ENCODE results near the gene ANKRD23.
A peak's percentile ranks its signal among the peaks of the same experiment; 100 is the strongest.
"Not testable (repeated sequence)": the region's sequence is repeated elsewhere in the genome, so short reads cannot be mapped to it uniquely, and the experiment has no call there.

ANKRD23 gene

DNA sequence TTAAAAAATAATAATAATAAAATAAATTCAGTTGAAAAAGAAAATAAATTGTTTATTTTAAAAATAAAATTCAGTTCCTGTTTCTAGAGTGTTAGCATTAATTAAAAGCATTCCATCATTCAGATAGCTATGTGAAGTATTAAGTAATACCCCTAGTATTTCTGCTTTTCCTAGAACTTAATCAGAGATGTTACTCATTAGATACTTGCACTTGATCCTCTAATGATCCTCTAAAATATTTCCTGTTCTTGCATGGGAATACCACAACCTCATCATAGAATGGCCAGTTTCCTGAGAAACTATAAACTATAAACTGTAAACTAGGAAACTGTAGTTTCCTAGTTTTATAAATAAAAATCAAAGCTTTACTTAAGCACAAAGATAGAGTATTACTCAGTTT lies 38.8 kb downstream of the ANKRD23 start:
- peaks cover 20% of the 10 kb centered on the region for H3K36me3 ChIP-seq (replicated peaks)
- in situ Hi-C loops (cut with MboI; ENCODE audit: low sequenced_read_pairs), result no loop called here

DNA sequence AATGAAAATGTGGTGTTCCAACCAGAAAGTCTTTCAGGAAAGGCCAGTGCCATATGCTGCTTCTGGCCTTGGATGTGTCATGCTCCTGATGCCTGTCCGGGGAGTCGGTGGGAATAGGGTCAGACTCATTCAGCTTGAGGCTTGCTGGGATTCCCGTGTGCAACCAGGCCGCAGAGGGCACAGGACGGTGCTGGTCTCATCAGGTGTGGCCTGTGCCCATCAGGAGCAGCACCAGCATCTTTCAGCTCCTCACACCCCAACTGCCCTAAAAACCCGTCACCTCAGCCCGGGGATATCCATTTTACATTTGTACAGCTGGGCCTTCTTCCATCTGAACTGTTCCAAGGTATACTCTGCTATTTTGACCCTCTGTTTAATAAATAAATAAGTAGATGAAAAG lies 41.1 kb downstream of the ANKRD23 start:
- no peak for DNase-seq (ENCODE audit: low spot score in 2 of 2)
- no peaks in the 10 kb centered on the region for H3K9me3 ChIP-seq
- H3K36me3 ChIP-seq (replicated peaks), result peaks cover 24% of the 10 kb centered on the region
- H3K4me1 ChIP-seq, result no peaks in the 10 kb centered on the region
- no peaks in the 10 kb centered on the region for H3K27me3 ChIP-seq (ENCODE audit: low read depth)
- in situ Hi-C loops (cut with MboI; ENCODE audit: low sequenced_read_pairs), result no loop called here
- no peak overlapping the region for H3K4me3 ChIP-seq

More for the DNA sequence above, 38.8 kb downstream of the ANKRD23 start:
- Histone ChIP-seq H3K9me3 (no peaks in the 10 kb centered on the region), H3K4me3 (no peak overlapping the region), H3K4me1 (no peaks in the 10 kb centered on the region), H3K27me3 (ENCODE audit: low read depth) (no peaks in the 10 kb centered on the region)
- no peak for DNase-seq (ENCODE audit: low spot score in 2 of 2)

DNA sequence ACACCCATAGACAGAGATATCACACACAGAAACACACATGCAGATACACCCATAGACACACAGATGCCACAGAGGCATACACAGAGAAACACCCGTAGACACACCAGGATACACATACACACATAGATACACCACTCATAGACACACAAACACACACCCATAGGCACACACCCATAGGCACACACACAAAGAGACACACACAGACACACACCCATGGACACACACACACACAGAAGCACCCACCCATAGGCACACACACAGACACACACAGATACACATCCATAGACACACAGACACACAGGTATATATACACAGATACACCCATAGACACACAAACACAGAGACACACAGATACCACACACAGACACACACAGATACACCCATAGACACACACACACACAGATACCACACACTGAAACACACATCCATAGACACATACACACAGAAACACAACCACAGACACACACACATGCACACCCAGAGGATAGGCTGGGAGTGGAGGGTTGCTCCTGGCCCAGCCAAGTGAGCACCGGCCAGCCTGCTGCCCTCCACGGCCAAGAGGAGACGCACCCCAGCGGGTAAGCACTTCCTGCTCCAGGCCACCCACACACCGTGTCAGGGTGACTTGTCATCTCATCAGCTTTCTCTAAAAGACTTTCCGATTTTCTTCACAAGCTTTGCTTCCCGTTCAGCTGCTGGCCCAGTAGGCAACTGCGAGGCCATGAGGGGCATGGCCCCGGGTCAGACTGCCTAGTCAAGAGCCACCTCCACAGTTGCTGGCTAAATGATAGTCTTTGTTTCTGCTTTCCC lies 41.8 kb downstream of the ANKRD23 start:
- H3K4me3 ChIP-seq, result no peak overlapping the region
- no peaks in the 10 kb centered on the region for H3K4me1 ChIP-seq
- no peak for DNase-seq (ENCODE audit: low spot score in 2 of 2)
- in situ Hi-C loops (cut with MboI; ENCODE audit: low sequenced_read_pairs), result no loop called here
- H3K9me3 ChIP-seq, result no peaks in the 10 kb centered on the region
- H3K27me3 ChIP-seq (ENCODE audit: low read depth), result no peaks in the 10 kb centered on the region
- H3K36me3 ChIP-seq (replicated peaks), result peaks cover 24% of the 10 kb centered on the region

DNA sequence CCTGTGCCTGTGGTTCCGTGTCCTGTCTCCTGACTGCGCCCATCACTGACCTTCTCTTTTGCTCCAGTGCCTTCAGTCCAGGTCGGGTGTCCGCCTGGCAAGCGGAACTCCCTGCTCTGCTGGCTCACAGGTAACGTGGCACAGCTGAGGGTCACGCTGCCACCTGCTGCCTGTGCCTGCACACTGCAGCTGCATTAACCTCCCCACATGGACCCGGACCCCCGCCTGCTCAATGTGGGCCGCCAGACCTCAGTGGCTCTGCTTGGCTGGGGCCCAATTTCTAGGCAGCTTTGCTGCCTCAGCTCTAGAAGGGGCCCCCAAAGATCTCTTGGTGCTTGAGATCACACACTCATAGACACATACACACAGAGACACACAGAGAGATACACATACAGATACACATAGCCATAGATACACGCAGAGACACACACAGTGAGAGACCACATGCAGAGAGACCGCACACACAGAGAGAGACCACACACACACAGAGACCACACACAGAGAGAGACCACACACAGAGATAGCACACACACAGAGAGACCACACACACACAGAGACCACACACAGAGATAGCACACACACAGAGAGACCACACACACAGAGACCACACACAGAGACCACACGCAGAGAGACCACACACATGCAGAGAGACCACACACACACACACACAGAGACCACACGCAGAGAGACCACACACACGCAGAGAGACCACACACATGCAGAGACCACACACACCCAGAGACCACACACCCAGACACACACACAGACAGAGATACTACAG lies 42.6 kb downstream of the ANKRD23 start:
- Histone ChIP-seq H3K36me3 (replicated peaks) (peaks cover 24% of the 10 kb centered on the region), H3K9me3 (no peaks in the 10 kb centered on the region), H3K4me3 (no peak overlapping the region), H3K27me3 (ENCODE audit: low read depth) (no peaks in the 10 kb centered on the region), H3K4me1 (no peaks in the 10 kb centered on the region)
- in situ Hi-C loops (cut with MboI; ENCODE audit: low sequenced_read_pairs), result no loop called here
- DNase-seq (ENCODE audit: low spot score in 2 of 2), result peak; percentile 12 to 73

DNA sequence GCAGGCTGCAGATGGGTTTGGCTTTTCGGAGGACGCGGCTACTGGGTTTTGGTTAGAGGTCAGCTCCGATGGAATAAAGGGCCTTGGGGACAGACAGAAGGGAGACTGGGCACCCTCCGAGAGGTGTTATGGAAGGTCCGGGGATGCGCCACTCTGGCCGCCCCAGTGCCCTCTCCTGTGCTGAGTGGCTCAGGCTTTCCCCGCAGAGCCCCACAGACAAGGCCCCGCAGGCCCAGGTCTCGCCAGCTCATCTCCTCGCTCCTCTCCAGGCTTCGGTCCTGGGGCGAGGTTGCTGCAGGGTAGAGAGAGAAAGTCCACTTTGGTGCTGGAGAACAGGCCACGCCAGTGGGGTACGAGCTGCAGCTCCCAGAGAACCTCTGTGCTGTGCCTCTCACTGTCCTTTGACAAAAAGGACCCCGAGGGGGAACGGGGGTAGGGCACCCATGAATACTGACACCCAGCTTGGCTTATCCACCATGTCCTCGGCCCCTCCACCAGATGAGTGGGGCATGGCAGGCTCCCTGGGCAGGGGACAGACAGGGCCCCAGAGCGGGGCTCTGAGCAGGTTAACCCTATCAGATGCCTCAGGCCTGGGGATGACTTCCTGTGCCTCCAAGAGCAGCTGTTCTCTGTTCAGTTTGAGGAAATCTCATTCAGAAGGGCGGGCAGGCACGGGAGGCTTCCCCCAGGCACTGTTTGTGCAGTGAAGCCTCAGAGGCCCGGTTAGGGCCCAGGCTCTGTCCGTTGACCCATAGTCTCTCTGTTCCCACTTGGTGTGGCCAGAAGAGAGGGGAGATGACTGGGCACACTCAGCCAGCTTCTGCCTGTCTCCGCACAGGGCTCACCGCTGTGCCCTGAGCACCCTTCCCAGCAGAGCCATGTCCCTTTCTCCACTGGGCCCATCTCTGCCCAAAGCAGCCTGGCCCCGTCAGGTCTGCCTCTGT lies 43.5 kb downstream of the ANKRD23 start:
- H3K36me3 ChIP-seq (replicated peaks), result peaks cover 24% of the 10 kb centered on the region
- no peak for DNase-seq (ENCODE audit: low spot score in 2 of 2)
- in situ Hi-C loops (cut with MboI; ENCODE audit: low sequenced_read_pairs), result no loop called here

DNA sequence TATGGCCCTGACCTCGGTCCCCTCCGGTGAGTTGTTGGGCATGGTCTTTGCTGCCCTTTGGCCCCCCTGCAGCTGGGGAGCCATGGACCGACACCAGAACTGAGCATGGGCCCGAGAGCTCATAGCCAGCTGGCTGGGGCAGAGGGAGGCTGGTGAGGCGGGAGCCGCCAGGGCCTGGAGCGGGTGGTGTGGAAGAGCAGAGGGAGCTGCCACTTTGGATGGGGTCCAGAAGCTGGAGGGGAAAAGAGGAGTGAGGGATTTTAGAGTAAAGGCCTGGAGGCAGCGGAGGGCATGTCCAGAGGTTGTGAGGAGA lies 44.2 kb downstream of the ANKRD23 start:
- no peak for DNase-seq (ENCODE audit: low spot score in 2 of 2)
- Histone ChIP-seq H3K27me3 (ENCODE audit: low read depth) (no peaks in the 10 kb centered on the region), H3K4me3 (no peak overlapping the region), H3K4me1 (no peaks in the 10 kb centered on the region), H3K9me3 (no peaks in the 10 kb centered on the region), H3K36me3 (replicated peaks) (peaks cover 24% of the 10 kb centered on the region)
- in situ Hi-C loops (cut with MboI; ENCODE audit: low sequenced_read_pairs), result no loop called here

More for the DNA sequence above, 43.5 kb downstream of the ANKRD23 start:
- H3K4me3 ChIP-seq, result no peak overlapping the region
- no peaks in the 10 kb centered on the region for H3K27me3 ChIP-seq (ENCODE audit: low read depth)
- H3K9me3 ChIP-seq, result no peaks in the 10 kb centered on the region
- H3K4me1 ChIP-seq, result no peaks in the 10 kb centered on the region

DNA sequence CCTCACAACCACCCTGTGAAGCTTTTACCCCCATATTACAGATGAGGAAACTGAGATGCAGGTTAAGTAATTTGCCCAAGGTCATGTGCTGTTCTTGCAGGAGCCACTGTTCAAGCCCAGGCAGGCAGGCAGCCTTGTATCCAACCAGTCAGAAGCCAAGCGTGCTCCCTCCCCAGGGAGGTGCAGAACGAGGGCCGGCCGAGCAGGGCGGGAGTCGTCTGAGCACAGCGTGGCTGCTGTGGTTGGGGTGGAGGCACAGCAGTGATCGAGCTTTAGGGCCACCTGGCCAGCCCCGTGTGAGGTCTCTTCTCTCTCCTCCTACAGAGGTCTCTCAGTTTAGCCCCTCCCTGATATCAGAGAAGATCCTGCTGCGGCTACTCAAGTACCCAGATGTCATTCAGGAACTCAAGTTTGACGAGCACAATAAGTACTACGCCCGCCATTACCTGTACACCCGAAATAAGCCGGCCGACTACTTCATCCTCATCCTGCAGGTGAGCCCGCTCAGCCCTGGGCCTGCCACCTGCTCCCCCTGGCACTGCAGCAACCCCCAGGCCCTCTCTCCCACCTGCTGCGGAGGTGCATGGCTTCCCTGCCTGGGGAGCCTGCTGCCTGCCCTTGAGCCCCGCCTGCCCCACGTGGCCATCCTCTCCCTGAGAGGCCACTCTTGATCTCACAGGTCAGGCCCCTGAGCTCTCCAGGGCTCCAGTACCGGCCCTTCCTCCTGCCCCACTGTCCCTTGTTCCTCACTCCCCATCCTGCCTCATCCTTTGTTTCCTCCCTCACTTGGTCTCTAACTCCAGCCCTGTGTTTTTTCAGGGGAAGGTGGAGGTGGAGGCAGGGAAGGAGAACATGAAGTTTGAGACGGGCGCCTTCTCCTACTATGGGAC lies 44.8 kb downstream of the ANKRD23 start:
- no peaks in the 10 kb centered on the region for H3K4me1 ChIP-seq
- no peaks in the 10 kb centered on the region for H3K9me3 ChIP-seq
- H3K27me3 ChIP-seq (ENCODE audit: low read depth), result no peaks in the 10 kb centered on the region
- in situ Hi-C loops (cut with MboI; ENCODE audit: low sequenced_read_pairs), result no loop called here
- DNase-seq (ENCODE audit: low spot score in 2 of 2), result no peak
- peaks cover 24% of the 10 kb centered on the region for H3K36me3 ChIP-seq (replicated peaks)
- H3K4me3 ChIP-seq, result no peak overlapping the region

DNA sequence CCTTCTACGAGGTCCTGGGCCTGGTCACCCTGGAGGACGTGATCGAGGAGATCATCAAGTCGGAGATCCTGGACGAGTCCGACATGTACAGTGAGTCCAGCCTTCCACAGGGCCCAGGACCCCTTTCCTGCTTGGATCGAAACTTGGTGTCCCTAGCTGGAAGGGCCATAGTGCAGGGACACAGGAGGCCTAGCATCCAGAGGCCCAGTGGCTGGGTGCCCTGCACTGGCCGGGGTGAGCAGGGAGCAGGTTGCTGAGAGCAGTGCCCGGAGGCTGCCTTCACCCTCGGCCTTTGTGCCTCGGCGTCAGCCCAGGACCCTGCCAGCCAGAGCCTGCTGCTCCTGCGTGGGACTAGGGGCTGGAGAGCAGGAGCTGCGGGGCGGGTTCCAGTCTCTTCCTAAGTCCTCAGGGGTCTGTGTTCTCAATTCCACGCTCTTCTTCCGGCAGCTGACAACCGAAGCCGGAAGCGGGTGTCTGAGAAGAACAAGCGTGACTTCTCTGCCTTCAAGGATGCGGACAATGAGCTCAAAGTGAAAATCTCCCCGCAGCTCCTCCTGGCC lies 46.7 kb downstream of the ANKRD23 start:
- Histone ChIP-seq H3K4me3 (no peak overlapping the region), H3K27me3 (ENCODE audit: low read depth) (no peaks in the 10 kb centered on the region), H3K36me3 (replicated peaks) (peaks cover 22% of the 10 kb centered on the region), H3K9me3 (no peaks in the 10 kb centered on the region), H3K4me1 (no peaks in the 10 kb centered on the region)
- in situ Hi-C loops (cut with MboI; ENCODE audit: low sequenced_read_pairs), result no loop called here
- DNase-seq (ENCODE audit: low spot score in 2 of 2), result no peak

DNA sequence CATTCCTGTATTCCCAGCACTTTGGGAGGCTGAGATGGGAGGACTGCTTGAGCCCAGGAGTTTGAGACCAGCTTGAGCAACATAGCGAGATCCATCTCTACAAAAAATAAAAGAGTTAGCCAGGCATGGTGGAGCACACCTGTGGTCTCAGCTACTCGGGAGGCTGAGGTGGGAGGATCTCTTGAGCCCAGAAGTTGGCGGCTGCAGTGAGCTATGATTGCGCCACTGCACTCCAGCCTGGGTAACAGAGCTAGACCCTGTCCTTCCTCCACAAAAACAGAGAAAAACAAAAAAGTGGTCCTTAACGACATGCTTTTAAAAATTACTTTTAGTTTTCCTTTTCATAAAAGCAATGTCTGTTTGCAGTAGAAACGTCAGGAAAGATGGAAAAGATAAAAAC lies 47.3 kb downstream of the ANKRD23 start:
- in situ Hi-C loops (cut with MboI; ENCODE audit: low sequenced_read_pairs); H3K27me3 ChIP-seq (ENCODE audit: low read depth); DNase-seq (ENCODE audit: low spot score in 2 of 2); H3K9me3 ChIP-seq; H3K4me1 ChIP-seq; H3K4me3 ChIP-seq: not testable (repeated sequence)
- peaks cover 15% of the 10 kb centered on the region for H3K36me3 ChIP-seq (replicated peaks)

DNA sequence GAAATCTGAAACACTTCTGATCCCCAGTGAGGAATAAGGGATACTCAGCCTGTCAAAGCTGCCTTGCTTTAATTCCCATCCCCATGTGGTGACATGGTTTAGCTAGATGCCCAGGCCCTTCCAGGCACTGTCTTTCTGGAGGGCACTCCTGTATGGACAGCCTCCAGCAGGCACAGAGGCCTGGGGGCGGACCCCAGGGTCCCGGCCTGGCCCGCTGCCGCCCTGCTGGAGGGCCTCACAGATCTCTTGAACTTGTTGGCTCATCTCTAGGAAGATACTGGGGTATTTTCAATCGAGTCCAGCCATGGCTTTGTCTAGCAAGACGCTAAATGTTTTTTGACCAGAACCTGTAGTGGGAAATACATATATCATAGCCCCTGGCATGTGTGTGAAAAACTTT lies 48.7 kb downstream of the ANKRD23 start:
- Histone ChIP-seq H3K9me3 (no peaks in the 10 kb centered on the region), H3K27me3 (ENCODE audit: low read depth) (no peaks in the 10 kb centered on the region), H3K4me1 (no peaks in the 10 kb centered on the region), H3K36me3 (replicated peaks) (peaks cover 8% of the 10 kb centered on the region), H3K4me3 (no peak overlapping the region)
- DNase-seq (ENCODE audit: low spot score in 2 of 2), result no peak
- in situ Hi-C loops (cut with MboI; ENCODE audit: low sequenced_read_pairs), result no loop called here

DNA sequence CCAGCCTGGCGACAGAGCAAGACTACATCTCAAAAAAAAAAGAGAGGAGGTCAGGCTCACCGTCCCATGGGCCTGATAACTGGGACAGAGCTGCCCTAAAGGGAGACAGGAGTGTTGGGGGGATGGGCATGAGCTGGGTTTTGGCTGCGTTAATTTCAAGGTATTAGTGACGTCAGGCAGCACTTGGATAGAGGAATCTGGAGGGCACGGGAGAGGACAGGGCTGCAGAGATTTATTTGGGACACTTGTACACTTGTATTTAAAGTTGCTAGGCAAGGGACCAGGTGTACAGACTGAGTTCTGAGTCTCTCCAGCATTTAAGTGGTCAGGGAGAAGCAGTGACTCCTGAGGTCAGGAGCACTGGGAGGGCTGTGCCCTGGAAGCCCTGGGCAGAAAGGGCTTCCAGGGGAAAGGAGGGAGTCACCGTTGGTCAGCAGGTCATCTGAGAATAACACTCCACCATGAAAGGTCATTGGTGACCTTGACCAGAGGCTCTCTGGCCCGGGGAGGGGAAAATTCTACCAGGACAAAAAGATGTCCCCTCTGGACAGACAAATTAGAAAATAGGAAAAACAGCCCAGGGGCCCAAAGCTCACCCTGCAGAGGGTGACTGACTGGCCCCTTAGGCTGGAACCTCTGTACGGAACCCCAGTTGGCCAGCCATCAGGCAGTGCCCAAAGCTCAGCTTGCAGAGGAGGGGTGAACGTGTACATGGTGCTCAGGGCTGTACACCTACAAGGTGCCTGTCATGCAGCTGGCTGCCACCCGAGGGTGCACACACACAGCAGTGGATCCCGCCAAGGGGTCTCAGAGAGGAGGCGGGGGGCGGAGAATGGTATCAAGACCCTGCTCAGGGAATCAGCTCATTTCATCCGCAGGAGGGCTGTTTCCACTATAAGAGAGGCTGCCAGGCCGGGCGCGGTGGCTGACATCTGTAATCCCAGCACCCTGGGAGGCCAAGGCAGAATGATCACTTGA lies 50.8 kb downstream of the ANKRD23 start:
- Histone ChIP-seq H3K36me3 (replicated peaks) (no peaks in the 10 kb centered on the region; the same call in 1 of the 2 replicates), H3K4me1 (no peaks in the 10 kb centered on the region), H3K27me3 (ENCODE audit: low read depth) (no peaks in the 10 kb centered on the region), H3K9me3 (no peaks in the 10 kb centered on the region), H3K4me3 (no peak overlapping the region)
- in situ Hi-C loops (cut with MboI; ENCODE audit: low sequenced_read_pairs), result no loop called here
- DNase-seq (ENCODE audit: low spot score in 2 of 2), result no peak

DNA sequence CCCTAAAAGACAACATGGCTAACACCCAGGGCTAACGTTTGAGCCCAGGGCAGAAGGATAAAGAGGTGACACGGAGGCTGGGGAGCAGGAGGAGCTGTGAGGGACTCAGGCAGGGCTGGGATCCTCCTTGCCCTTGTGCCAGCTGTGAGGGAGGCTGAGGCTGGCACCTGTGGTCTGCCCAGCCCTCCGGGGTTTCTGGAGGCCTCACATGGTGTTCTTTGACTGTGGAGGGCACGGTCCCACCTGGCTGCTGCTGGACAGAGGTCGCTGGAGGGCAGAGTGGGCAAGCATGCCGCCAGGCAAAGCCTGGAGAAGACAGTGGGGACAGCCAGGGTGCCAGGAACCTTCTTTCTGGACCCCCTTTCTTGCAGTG lies 54.6 kb downstream of the ANKRD23 start:
- DNase-seq (ENCODE audit: low spot score in 2 of 2), result no peak
- no peaks in the 10 kb centered on the region for H3K4me1 ChIP-seq
- H3K4me3 ChIP-seq, result no peak overlapping the region
- H3K9me3 ChIP-seq, result no peaks in the 10 kb centered on the region
- no peaks in the 10 kb centered on the region for H3K27me3 ChIP-seq (ENCODE audit: low read depth)
- H3K36me3 ChIP-seq (replicated peaks), result no peaks in the 10 kb centered on the region
- in situ Hi-C loops (cut with MboI; ENCODE audit: low sequenced_read_pairs), result no loop called here

Data from HAP-1 (cell line).